ENCODE results near the gene KAT6B. TPM values are rescaled to one million over a fixed set of nuclear protein-coding genes. Genes with fewer than 3 reads are reported as not detected.

KAT6B gene
- total and polyA plus RNA-seq, 10 of the 15 experiments (the other 5 are each of a cell fraction or from before 2014, with no cell fraction given): 2.7 to 22.6 (median 15.7) TPM

- in situ Hi-C loops (cut with MboI): no loop called here
- no peaks in the 10 kb centered on the region for H3K79me2 ChIP-seq (ENCODE audit: control insufficient read depth, insufficient read depth, low read length)
- 82% methylated on average over 3 of the region's 3 CpGs for WGBS (ENCODE audit: insufficient coverage, insufficient replicate concordance, low lambda C conversion rate, missing lambda C conversion rate)
- intact Hi-C loops (cut with micrococcal nuclease; ENCODE audit: unreplicated experiment): no loop called here
- no peak overlapping the region for H3K4me3 ChIP-seq
- H3K27ac ChIP-seq (ENCODE audit: control insufficient read depth, insufficient read depth): no peak overlapping the region
- CTCF ChIA-PET: interaction anchor here (0.6 to 1.8 kb wide), 5 partner anchors 10 to 243 kb away, joined by 3 to 6 read pairs (median 3); no protein-coding TSS in a partner anchor
- H3K4me1 ChIP-seq (ENCODE audit: control insufficient read depth, insufficient read depth, low read length): peaks cover 24% of the 10 kb centered on the region
- SMC1A ChIA-PET (ENCODE audit: uncharacterized antibody, unreplicated experiment): interaction anchor here (0.6 to 28.8 kb wide), 11 partner anchors 9 to 790 kb away, joined by 3 to 553 read pairs (median 3); no protein-coding TSS in a partner anchor
- no peaks in the 10 kb centered on the region for H3K9me3 ChIP-seq (replicated peaks; ENCODE audit: control insufficient read depth, insufficient read depth, low read length)
- RAD21 ChIA-PET (ENCODE audit: unreplicated experiment): interaction anchor here (0.7 to 3.1 kb wide), 5 partner anchors 9 to 89 kb away, joined by 3 to 17 read pairs (median 4); no protein-coding TSS in a partner anchor
- H3K27me3 ChIP-seq (replicated peaks in 1 of 2; ENCODE audit: control insufficient read depth in 2 of 2, insufficient read depth in 2 of 2, low read length in 1 of 2): no peaks in the 10 kb centered on the region
- H3K9ac ChIP-seq (ENCODE audit: control insufficient read depth, insufficient read depth, low read length): no peak overlapping the region
- H2AFZ ChIP-seq (ENCODE audit: control insufficient read depth, low read depth, low read length): no peak overlapping the region
- no peak for TF ChIP-seq MEF2B (IDR thresholded peaks at IDR 0.05; ENCODE audit: partially characterized antibody, poor library complexity, severe bottlenecking)
- no peak for TF ChIP-seq MTA3 (IDR thresholded peaks at IDR 0.05; ENCODE audit: borderline replicate concordance, low read length)
- no peak for TF ChIP-seq EED (IDR thresholded peaks at IDR 0.05; ENCODE audit: low read depth)
- TF ChIP-seq SMAD5 (IDR thresholded peaks at IDR 0.05; ENCODE audit: low read depth): no peak
- no peak for TF ChIP-seq NR2C1 (IDR thresholded peaks at IDR 0.05)
- TF ChIP-seq CBX3 (IDR thresholded peaks at IDR 0.05; ENCODE audit: borderline replicate concordance, low read depth): no peak
- no peak for TF ChIP-seq MXI1 (IDR thresholded peaks at IDR 0.05; ENCODE audit: low read depth, low read length)
- no peak for TF ChIP-seq ZBTB33 (IDR thresholded peaks at IDR 0.05)
- no peak for TF ChIP-seq POU2F2 (IDR thresholded peaks at IDR 0.05; ENCODE audit: borderline replicate concordance, low read depth, low read length)
- TF ChIP-seq HSF1 (IDR thresholded peaks at IDR 0.05; ENCODE audit: low read depth, low read length): no peak
- TF ChIP-seq NFIC (IDR thresholded peaks at IDR 0.05; ENCODE audit: low read depth, low read length): no peak
- no peak for TF ChIP-seq PBX3 (IDR thresholded peaks at IDR 0.05; ENCODE audit: insufficient replicate concordance, low read depth, low read length)
- no peak for TF ChIP-seq ETV6 (conservative IDR thresholded peaks at IDR 0.05 in 1 of 2, IDR thresholded peaks at IDR 0.05 in 1 of 2; ENCODE audit: borderline replicate concordance in 1 of 2, low read depth in 1 of 2)
- no peak for TF ChIP-seq TCF12 (IDR thresholded peaks at IDR 0.05; ENCODE audit: low read depth, low read length)
- TF ChIP-seq NFYA (IDR thresholded peaks at IDR 0.05; ENCODE audit: borderline replicate concordance, low read depth, low read length): no peak
- no peak for TF ChIP-seq STAT1 (conservative IDR thresholded peaks at IDR 0.05)
- no TSS peak for BruUV-seq (replicated peaks)
- POLR2A ChIA-PET: interaction anchor here (0.5 to 1.2 kb wide), 5 partner anchors 20 to 635 kb away, joined by 3 to 4 read pairs (median 3); no protein-coding TSS in a partner anchor
- peaks cover 2 to 6% of the 10 kb centered on the region in 2 experiments; a peak in 2 of 4 replicates for H3K36me3 ChIP-seq (ENCODE audit: control insufficient read depth in 2 of 2, insufficient read depth in 2 of 2, low read length in 1 of 2)
- no peaks in the 10 kb centered on the region for H4K20me1 ChIP-seq (ENCODE audit: control insufficient read depth, insufficient read depth)
- ATAC-seq (no peak), FAIRE-seq (no peak), DNase-seq (ENCODE audit: low read depth, low spot score) (no peak)
- no peak overlapping the region for H3K4me2 ChIP-seq (ENCODE audit: control insufficient read depth, insufficient read depth)
These were observed 176.7 kb downstream of the KAT6B start for GRCh38 chr10:75002967-75003594.
